ENCODE measurements around the gene XK.
"Not testable (repeated sequence)": the region's sequence is repeated elsewhere in the genome, so short reads cannot be mapped to it uniquely, and the experiment has no call there.

The XK gene

DNA sequence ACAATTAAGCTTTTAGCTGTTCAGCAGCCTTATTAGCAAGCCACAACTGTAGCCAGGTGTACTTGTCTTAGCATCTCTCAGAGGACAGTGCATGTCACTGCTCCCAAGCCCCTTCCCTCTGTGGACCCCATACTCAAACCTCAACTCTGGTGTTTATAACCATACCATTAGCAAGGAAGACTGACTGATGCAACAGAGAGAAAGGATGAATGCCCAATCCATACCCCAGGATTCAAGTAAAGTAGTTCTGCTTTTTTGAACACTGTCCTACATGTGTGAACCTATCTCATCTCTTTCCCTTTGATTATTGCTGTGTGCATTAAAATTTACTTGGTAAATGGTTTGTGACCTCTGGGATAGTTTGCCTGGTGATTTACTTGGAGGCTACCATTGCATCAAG is 71.5 kb downstream of the XK start:
- DNase-seq, result no peak

DNA sequence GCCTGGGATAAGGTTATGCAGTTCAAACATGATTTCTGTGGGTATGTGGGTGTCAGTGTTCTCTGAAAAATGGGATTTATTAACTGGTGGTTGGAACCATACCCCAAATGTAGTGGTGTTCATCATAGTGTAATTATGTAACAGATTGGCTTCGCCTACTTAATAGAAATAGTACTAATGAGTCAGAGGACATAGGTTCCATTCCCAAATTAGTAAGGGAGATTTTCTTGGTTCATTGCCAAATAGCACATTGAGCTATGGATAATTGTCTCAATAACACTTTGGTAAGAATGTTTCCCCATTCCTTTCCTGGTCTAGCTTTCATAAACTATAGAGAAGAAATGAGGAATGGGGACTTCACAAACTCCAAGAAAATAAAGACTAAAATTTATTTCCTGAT is 73.8 kb downstream of the XK start:
- DNase-seq, result peak; percentile 44

DNA sequence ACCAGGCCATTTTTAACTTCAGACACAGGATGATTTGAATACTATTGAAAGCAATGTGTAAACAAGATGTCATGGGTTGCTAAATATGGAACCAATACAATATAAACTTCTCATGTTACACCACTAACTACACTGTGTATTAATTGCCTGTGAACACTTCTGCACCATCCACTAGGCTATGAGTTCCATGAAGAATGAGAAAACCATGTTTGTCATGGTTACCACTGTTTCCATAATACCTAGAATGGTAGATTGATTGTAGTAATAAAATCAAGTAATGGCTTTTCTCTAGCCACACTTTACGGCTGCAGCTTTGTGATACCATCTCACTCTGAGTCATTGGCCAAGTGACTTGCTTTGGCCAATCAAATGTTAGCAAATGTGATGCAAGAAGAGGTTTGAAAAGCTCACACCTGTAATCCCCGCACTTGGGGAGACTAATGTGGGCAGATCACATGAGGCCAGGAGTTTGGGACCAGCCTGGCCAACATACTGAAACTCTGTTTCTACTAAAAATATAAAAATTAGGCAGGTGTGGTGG is 74.4 kb downstream of the XK start:
- no peak for DNase-seq

DNA sequence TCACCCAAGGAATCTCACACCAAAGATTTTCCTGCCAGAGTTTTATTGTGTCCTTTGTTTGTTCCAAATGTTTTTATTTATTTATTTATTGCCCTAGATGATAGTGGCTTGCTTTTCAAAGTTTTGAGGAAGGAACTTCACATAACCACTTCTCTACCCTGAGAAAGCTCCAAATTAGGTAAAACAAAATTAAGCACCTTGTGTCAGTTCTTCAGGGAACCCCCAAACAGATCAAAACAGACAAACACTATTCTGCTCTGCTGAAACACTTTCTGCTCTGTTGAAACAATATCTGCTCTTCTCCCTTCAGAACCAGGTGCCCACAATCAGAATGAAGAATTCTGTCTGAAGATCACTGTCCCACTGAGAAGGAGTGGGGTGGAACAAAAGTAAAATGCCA is 77.8 kb downstream of the XK start:
- DNase-seq, result no peak

DNA sequence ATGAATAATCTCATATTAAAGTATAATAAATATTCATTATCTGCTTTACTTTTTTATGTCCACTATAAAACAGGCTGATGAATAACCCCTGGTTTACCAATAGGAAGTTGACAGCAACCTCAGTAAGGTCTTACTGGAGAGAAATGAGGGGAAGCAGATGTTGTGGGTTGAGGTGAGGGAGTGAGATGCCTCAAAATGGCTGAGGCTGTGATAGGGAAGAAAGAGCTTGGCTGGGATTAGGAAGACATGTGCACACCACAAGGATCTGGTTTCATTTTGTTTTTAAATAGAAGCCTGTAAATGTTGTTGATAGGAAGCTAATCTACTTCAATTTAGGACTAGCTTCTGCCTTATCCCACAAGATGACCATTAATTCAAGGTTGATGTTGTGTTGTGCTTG is 79.9 kb downstream of the XK start:
- no peak for DNase-seq

DNA sequence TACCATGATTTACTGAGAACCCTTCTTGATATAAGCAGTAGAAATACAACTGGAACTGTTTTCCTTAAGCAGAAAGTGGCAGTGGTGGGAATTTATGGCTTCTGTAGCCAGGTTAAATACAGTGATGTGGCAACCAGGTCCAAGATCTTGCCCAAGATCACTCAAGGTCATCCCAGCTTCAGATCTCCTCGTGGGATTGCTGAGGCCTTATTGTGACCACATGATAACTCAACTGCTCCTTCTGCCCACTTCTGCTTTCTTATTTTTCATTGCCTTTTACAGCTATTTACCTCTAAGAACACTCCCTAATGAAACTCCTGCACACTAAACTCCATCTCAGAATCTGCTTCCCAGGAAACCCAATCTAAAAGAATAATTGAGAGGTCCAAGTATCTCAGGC is 81.8 kb downstream of the XK start:
- peak; percentile 48 for DNase-seq

DNA sequence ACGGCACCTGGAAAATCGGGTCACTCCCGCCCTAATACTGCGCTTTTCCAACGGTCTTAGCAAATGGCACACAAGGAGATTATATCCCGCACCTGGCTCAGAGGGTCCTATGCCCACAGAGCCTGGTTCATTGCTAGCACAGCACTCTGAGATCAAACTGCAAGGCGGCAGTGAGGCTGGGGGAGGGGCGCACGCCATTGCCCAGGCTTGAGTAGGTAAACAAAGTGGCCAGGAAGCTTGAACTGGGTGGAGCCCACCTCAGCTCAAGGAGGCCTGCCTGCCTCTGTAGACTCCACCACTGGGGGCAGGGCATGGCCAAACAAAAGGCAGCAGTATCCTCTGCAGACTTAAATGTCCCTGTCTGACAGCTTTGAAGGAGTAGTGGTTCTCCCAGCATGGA is 83.3 kb downstream of the XK start:
- DNase-seq, result not testable (repeated sequence)

DNA sequence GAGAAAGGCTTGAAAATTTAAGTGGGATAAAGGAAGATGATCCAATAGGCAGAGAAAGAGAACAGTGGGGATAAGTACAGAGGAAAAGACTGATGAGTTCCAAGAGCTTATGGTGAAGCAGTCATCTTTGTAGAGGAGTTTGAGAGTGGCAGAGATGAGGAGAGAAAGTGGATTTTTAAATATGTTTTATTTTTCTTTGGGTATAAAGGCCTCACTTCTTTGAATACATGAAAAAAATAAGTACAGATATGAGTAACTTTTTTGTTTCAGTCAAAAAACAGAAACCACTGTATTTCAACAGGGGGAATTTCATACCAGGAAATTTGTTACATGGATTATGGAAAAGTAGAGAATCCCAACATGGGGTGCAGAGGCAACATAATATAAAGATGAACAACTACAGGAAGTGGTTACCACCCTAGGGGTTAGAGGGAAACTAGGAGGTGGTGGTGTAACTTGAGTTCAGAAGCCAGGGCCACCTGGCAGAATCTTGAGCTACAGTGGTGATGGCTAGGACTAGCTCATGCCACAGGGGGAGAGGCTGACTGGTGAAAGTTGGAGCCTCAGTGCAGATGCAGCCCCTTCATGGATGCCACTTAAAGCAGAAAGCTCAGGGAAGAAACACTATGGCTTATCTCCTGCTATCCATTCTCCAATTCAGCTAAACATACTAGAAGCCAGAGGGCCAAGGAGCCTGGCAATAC is 90.8 kb downstream of the XK start:
- no peak for DNase-seq

DNA sequence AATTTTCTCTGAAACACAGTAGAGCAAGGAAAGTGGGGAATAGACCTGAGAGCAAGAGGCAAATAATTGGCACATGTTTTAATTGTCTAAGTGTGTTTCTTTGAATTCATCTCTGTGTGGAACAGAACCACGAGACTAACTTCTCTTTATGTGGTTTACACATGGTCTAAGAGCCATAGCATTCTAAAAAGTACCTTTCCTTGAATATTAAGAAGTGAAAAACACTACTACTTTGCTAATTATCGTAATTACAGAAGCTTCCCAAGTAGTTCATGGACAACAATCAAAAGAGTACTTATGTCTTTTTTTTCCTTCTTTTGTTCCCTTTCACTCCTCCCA is 91.4 kb downstream of the XK start:
- DNase-seq, result no peak

DNA sequence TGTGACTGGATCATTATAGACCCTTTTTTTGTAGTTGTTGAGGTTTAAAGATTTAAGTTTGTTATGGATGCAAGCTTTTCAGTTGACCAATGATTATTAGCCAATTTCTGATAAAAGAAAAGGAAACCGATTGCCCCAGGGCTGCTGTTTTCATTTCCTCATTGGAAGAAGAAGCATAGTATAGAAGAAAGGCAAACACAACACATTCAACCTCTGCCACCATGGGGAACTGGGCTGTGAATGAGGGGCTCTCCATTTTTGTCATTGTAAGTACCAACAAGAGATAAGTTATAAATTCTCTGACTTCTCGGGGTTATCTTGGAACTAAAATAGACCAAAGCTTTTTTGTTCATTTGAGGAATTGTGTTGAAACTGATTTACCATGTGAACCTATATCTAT is 94.3 kb downstream of the XK start, which contains the start of gene CYBB:
TSS of gene CYBB (plus strand) at position 203 of the 400 bp plus-strand sequence. CDS start at position 222, 19 bp downstream.
- DNase-seq, result peak; percentile 78

DNA sequence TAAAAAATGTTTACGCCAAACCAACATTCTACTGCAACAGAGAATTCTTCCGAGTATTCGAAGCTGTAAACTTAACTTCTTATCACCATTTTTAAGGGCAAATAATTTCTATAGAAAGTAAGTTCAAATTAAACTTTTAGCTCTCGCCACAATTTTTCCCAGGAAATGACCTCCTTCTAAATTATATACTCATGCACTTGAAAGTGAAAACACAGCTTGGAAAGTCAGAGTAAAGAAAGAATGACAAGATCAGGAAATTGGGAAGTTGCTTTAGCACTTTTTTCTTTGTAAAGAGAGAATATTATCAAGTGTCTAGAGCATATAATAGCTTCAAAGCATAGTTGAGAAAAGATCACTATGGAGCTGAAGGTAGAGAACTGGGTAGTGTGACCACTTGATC is 95.5 kb downstream of the XK start:
- DNase-seq, result peak; percentile 51

Measured in inflammatory macrophage treated with lipopolysaccharide for 4 hours (primary cell).